IPS-18c (cell line): ENCODE data around the gene NRG3.

Source experiments
- H3K4me3 ChIP-seq: 2 replicates; pipeline ENCODE4 v1.7.0; 2013; ENCODE audit warnings: low read depth, mild to moderate bottlenecking, low read length, moderate library complexity; ENCODE audit not compliant: insufficient read depth
- H3K9me3 ChIP-seq: one replicate; pipeline ENCODE4 v1.6.1; 2013; ENCODE audit warnings: mild to moderate bottlenecking, low read length, moderate library complexity; ENCODE audit not compliant: control insufficient read depth, insufficient read depth

The NRG3 gene

GRCh38 chr10:81917666-81918065, 42.7 kb downstream of the NRG3 start:
- Histone ChIP-seq H3K9me3 (no peaks in the 10 kb centered on the region), H3K4me3 (no peak overlapping the region)

GRCh38 chr10:81918766-81919165, 43.8 kb downstream of the NRG3 start:
- H3K4me3 ChIP-seq, result no peak overlapping the region
- H3K9me3 ChIP-seq, result no peaks in the 10 kb centered on the region

GRCh38 chr10:81920213-81920829, 45.3 kb downstream of the NRG3 start:
- Histone ChIP-seq H3K4me3 (no peak overlapping the region), H3K9me3 (no peaks in the 10 kb centered on the region)

- H3K4me3 ChIP-seq, result no peak overlapping the region
- no peaks in the 10 kb centered on the region for H3K9me3 ChIP-seq
These were observed 53.1 kb downstream of the NRG3 start for GRCh38 chr10:81928119-81928518.

GRCh38 chr10:81943583-81943982, 68.6 kb downstream of the NRG3 start:
- Histone ChIP-seq H3K9me3 (no peaks in the 10 kb centered on the region), H3K4me3 (no peak overlapping the region)

- Histone ChIP-seq H3K4me3 (no peak overlapping the region), H3K9me3 (no peaks in the 10 kb centered on the region)
These were observed 69.6 kb downstream of the NRG3 start for GRCh38 chr10:81944609-81945008.

GRCh38 chr10:81949283-81949682, 74.3 kb downstream of the NRG3 start:
- Histone ChIP-seq H3K9me3 (no peaks in the 10 kb centered on the region), H3K4me3 (no peak overlapping the region)

GRCh38 chr10:81950358-81950757, 75.4 kb downstream of the NRG3 start:
- no peak overlapping the region for H3K4me3 ChIP-seq
- no peaks in the 10 kb centered on the region for H3K9me3 ChIP-seq

- Histone ChIP-seq H3K4me3 (no peak overlapping the region), H3K9me3 (no peaks in the 10 kb centered on the region)
These were observed 78.4 kb downstream of the NRG3 start for GRCh38 chr10:81953420-81953819.

GRCh38 chr10:81957976-81958375, 83.0 kb downstream of the NRG3 start:
- Histone ChIP-seq H3K4me3 (no peak overlapping the region), H3K9me3 (no peaks in the 10 kb centered on the region)

- H3K4me3 ChIP-seq, result no peak overlapping the region
- no peaks in the 10 kb centered on the region for H3K9me3 ChIP-seq
These were observed 84.0 kb downstream of the NRG3 start for GRCh38 chr10:81959016-81959415.

- no peaks in the 10 kb centered on the region for H3K9me3 ChIP-seq
- no peak overlapping the region for H3K4me3 ChIP-seq
These were observed 86.6 kb downstream of the NRG3 start for GRCh38 chr10:81961451-81962184.

GRCh38 chr10:81963606-81964005, 88.6 kb downstream of the NRG3 start:
- Histone ChIP-seq H3K4me3 (no peak overlapping the region), H3K9me3 (no peaks in the 10 kb centered on the region)

- H3K9me3 ChIP-seq, result no peaks in the 10 kb centered on the region
- H3K4me3 ChIP-seq, result no peak overlapping the region
These were observed 92.7 kb downstream of the NRG3 start for GRCh38 chr10:81967716-81968115.

GRCh38 chr10:81969136-81969535, 94.1 kb downstream of the NRG3 start:
- H3K9me3 ChIP-seq, result no peaks in the 10 kb centered on the region

GRCh38 chr10:81978238-81978637, 103.2 kb downstream of the NRG3 start:
- H3K9me3 ChIP-seq, result no peaks in the 10 kb centered on the region
- H3K4me3 ChIP-seq, result no peak overlapping the region

More at GRCh38 chr10:81969136-81969535, 94.1 kb downstream of the NRG3 start:
- no peak overlapping the region for H3K4me3 ChIP-seq

- Histone ChIP-seq H3K4me3 (no peak overlapping the region), H3K9me3 (no peaks in the 10 kb centered on the region)
These were observed 106.7 kb downstream of the NRG3 start for GRCh38 chr10:81981724-81982123.

- Histone ChIP-seq H3K9me3 (no peaks in the 10 kb centered on the region), H3K4me3 (no peak overlapping the region)
These were observed 109.4 kb downstream of the NRG3 start for GRCh38 chr10:81984428-81984827.

- H3K9me3 ChIP-seq, result no peaks in the 10 kb centered on the region
- no peak overlapping the region for H3K4me3 ChIP-seq
These were observed 120.3 kb downstream of the NRG3 start for GRCh38 chr10:81995254-81995653.
